ENCODE data around the gene ICAM4.

Gene ICAM4

DNA sequence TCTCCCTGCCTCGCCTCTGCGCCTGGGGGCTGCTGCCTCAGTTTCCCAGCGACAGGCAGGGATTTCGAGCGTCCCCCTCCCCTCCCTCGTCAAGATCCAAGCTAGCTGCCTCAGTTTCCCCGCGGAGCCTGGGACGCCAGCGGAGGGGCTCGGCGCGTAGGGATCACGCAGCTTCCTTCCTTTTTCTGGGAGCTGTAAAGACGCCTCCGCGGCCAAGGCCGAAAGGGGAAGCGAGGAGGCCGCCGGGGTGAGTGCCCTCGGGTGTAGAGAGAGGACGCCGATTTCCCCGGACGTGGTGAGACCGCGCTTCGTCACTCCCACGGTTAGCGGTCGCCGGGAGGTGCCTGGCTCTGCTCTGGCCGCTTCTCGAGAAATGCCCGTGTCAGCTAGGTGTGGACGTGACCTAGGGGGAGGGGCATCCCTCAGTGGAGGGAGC, 16.6 kb upstream of the ICAM4 start:
- Histone ChIP-seq H2AFZ (ENCODE audit: low read depth, low read length) (peak overlapping the region; percentile 59; the same call in 1 of the 2 replicates), H3K4me2 (ENCODE audit: low read length) (peak overlapping the region; percentile 98), H3K79me2 (ENCODE audit: low read length) (peaks cover 57% of the 10 kb centered on the region), H3K9ac (ENCODE audit: low read length) (peak overlapping the region; percentile 95), H3K4me3 (ENCODE audit: low read length) (peak overlapping the region; percentile 82), H3K36me3 (replicated peaks; ENCODE audit: low read depth, low read length) (peaks cover 25% of the 10 kb centered on the region), H3K9me3 (ENCODE audit: insufficient read depth, low read length) (no peaks in the 10 kb centered on the region), H4K20me1 (ENCODE audit: insufficient read depth, low read length) (peaks cover 24% of the 10 kb centered on the region), H3K4me1 (ENCODE audit: low read length) (peaks cover 30% of the 10 kb centered on the region), H3K27ac (ENCODE audit: low read length) (peak overlapping the region; percentile 93), H3K27me3 (ENCODE audit: low read depth, low read length) (no peaks in the 10 kb centered on the region)
- TF ChIP-seq EZH2phosphoT487 (IDR thresholded peaks at IDR 0.05; ENCODE audit: low read depth), result no peak
- TF ChIP-seq, protein P1, sequence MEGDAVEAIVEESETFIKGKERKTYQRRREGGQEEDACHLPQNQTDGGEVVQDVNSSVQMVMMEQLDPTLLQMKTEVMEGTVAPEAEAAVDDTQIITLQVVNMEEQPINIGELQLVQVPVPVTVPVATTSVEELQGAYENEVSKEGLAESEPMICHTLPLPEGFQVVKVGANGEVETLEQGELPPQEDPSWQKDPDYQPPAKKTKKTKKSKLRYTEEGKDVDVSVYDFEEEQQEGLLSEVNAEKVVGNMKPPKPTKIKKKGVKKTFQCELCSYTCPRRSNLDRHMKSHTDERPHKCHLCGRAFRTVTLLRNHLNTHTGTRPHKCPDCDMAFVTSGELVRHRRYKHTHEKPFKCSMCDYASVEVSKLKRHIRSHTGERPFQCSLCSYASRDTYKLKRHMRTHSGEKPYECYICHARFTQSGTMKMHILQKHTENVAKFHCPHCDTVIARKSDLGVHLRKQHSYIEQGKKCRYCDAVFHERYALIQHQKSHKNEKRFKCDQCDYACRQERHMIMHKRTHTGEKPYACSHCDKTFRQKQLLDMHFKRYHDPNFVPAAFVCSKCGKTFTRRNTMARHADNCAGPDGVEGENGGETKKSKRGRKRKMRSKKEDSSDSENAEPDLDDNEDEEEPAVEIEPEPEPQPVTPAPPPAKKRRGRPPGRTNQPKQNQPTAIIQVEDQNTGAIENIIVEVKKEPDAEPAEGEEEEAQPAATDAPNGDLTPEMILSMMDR (IDR thresholded peaks at IDR 0.05; ENCODE audit: low read depth, low read length), result no peak

DNA sequence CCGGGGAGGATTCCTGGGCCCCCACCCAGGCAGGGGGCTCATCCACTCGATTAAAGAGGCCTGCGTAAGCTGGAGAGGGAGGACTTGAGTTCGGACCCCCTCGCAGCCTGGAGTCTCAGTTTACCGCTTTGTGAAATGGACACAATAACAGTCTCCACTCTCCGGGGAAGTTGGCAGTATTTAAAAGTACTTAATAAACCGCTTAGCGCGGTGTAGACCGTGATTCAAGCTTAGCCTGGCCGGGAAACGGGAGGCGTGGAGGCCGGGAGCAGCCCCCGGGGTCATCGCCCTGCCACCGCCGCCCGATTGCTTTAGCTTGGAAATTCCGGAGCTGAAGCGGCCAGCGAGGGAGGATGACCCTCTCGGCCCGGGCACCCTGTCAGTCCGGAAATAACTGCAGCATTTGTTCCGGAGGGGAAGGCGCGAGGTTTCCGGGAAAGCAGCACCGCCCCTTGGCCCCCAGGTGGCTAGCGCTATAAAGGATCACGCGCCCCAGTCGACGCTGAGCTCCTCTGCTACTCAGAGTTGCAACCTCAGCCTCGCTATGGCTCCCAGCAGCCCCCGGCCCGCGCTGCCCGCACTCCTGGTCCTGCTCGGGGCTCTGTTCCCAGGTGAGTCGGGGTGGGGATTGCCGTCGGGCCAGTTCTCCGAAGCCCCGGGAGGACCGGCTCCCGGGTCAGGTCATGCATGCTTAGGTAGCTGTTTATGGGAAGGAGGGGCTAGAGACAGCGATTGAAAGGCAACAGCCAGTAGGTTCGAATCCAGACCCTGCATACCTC, 15.9 kb upstream of the ICAM4 start, which contains the start of gene ICAM1:
Gene ICAM1, plus strand, starts transcription at position 505 of the 779 bp plus-strand sequence. Its CDS starts 40 bp downstream, at position 545.
- H3K4me3 ChIP-seq (ENCODE audit: low read length), result peak within 1 kb of the TSS; percentile 82
- H3K27ac ChIP-seq (ENCODE audit: low read length), result peak within 1 kb of the TSS; percentile 93
- peak within 1 kb of the TSS; percentile 59; the same call in 1 of the 2 replicates for H2AFZ ChIP-seq (ENCODE audit: low read depth, low read length)
- H3K9ac ChIP-seq (ENCODE audit: low read length), result peak within 1 kb of the TSS; percentile 95
- H3K79me2 ChIP-seq (ENCODE audit: low read length), result peaks cover 63% of the 10 kb centered on the region
- peaks cover 27% of the 10 kb centered on the region for H3K36me3 ChIP-seq (replicated peaks; ENCODE audit: low read depth, low read length)
- peaks cover 33% of the 10 kb centered on the region for H3K4me1 ChIP-seq (ENCODE audit: low read length)
- TF ChIP-seq, protein P1 (IDR thresholded peaks at IDR 0.05; ENCODE audit: low read depth, low read length), result no peak
- no peak for TF ChIP-seq EZH2phosphoT487 (IDR thresholded peaks at IDR 0.05; ENCODE audit: low read depth)
- H4K20me1 ChIP-seq (ENCODE audit: insufficient read depth, low read length), result peaks cover 28% of the 10 kb centered on the region
- peak within 1 kb of the TSS; percentile 98 for H3K4me2 ChIP-seq (ENCODE audit: low read length)
- H3K9me3 ChIP-seq (ENCODE audit: insufficient read depth, low read length), result no peaks in the 10 kb centered on the region
- no peaks in the 10 kb centered on the region for H3K27me3 ChIP-seq (ENCODE audit: low read depth, low read length)

DNA sequence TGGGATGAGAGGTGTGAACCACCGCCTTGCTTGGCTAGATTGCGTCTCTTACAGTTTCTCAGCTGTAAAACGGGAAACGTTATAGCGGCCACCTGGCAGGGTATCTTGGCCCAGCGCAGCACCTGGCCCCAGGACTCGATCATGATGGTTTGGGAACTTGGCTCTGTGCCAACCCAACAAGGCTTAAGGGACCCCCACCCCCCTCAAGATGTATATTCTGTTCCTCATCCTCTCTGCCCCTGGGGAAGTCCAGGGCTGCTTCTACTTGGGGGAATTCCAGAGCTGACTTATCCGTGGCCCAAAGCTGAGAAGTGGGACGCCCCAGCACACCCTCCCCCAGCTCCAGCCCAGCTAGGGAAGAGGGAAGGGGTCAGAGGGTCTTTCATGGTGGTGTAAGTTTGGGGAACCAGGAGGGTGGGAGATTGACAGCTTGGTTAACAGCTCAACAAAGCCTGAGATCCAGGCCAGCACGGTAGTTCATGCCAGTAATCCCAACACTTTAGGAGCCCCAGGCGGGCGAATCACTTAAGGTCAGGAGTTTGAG, 15.1 kb upstream of the ICAM4 start:
- Histone ChIP-seq H3K4me2 (ENCODE audit: low read length) (peak overlapping the region; percentile 98), H3K9ac (ENCODE audit: low read length) (peak overlapping the region; percentile 95), H3K27ac (ENCODE audit: low read length) (peak overlapping the region; percentile 93), H3K27me3 (ENCODE audit: low read depth, low read length) (no peaks in the 10 kb centered on the region), H3K4me1 (ENCODE audit: low read length) (peaks cover 37% of the 10 kb centered on the region), H3K4me3 (ENCODE audit: low read length) (peak overlapping the region; percentile 82), H2AFZ (ENCODE audit: low read depth, low read length) (no peak overlapping the region), H3K9me3 (ENCODE audit: insufficient read depth, low read length) (no peaks in the 10 kb centered on the region), H4K20me1 (ENCODE audit: insufficient read depth, low read length) (peaks cover 35% of the 10 kb centered on the region), H3K36me3 (replicated peaks; ENCODE audit: low read depth, low read length) (peaks cover 32% of the 10 kb centered on the region), H3K79me2 (ENCODE audit: low read length) (peaks cover 71% of the 10 kb centered on the region)
- TF ChIP-seq, protein P1 (IDR thresholded peaks at IDR 0.05; ENCODE audit: low read depth, low read length), result no peak
- no peak for TF ChIP-seq EZH2phosphoT487 (IDR thresholded peaks at IDR 0.05; ENCODE audit: low read depth)

DNA sequence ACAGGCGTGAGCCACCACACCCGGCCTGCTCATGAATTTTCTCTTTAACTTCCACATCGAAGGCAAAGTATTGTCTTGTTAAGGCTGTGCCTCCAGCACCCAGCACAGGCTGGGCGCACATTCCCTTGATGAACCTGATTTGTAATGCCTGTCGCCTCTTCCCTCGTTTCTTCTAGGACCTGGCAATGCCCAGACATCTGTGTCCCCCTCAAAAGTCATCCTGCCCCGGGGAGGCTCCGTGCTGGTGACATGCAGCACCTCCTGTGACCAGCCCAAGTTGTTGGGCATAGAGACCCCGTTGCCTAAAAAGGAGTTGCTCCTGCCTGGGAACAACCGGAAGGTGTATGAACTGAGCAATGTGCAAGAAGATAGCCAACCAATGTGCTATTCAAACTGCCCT, 12.2 kb upstream of the ICAM4 start:
- peak overlapping the region; percentile 40 for H3K27ac ChIP-seq (ENCODE audit: low read length)
- H3K79me2 ChIP-seq (ENCODE audit: low read length), result peaks cover 99% of the 10 kb centered on the region
- H3K4me3 ChIP-seq (ENCODE audit: low read length), result peak overlapping the region; percentile 23; the same call in 1 of the 2 replicates
- no peaks in the 10 kb centered on the region for H3K27me3 ChIP-seq (ENCODE audit: low read depth, low read length)
- H2AFZ ChIP-seq (ENCODE audit: low read depth, low read length), result no peak overlapping the region
- H3K4me1 ChIP-seq (ENCODE audit: low read length), result peaks cover 58% of the 10 kb centered on the region
- H4K20me1 ChIP-seq (ENCODE audit: insufficient read depth, low read length), result peaks cover 63% of the 10 kb centered on the region
- H3K4me2 ChIP-seq (ENCODE audit: low read length), result peak overlapping the region; percentile 32; the same call in 1 of the 2 replicates
- no peak overlapping the region for H3K9ac ChIP-seq (ENCODE audit: low read length)
- no peaks in the 10 kb centered on the region for H3K9me3 ChIP-seq (ENCODE audit: insufficient read depth, low read length)
- no peak for TF ChIP-seq EZH2phosphoT487 (IDR thresholded peaks at IDR 0.05; ENCODE audit: low read depth)
- TF ChIP-seq, protein P1 (IDR thresholded peaks at IDR 0.05; ENCODE audit: low read depth, low read length), result no peak
- H3K36me3 ChIP-seq (replicated peaks; ENCODE audit: low read depth, low read length), result peaks cover 57% of the 10 kb centered on the region

Measured in OCI-LY3 (cell line).